IPS-18a (cell line): Measurements from ENCODE around the gene HDAC10.

Source experiments
- H3K27ac ChIP-seq: one replicate; pipeline ENCODE4 v1.5.1; 2013; ENCODE audit warnings: low read length
- H3K27me3 ChIP-seq: one replicate; pipeline ENCODE4 v1.6.1; 2013; ENCODE audit warnings: mild to moderate bottlenecking, low read length; ENCODE audit not compliant: control insufficient read depth, insufficient read depth
- H3K36me3 ChIP-seq: one replicate; pipeline ENCODE4 v1.6.1; 2013; ENCODE audit warnings: low read depth, low read length; ENCODE audit not compliant: control insufficient read depth
- H3K4me1 ChIP-seq: one replicate; pipeline ENCODE4 v1.6.1; 2013; ENCODE audit warnings: low read depth, low read length; ENCODE audit not compliant: control insufficient read depth
- H3K4me3 ChIP-seq: one replicate; pipeline ENCODE4 v1.5.1; 2013; ENCODE audit warnings: low read length
- H3K9ac ChIP-seq: one replicate; pipeline ENCODE4 v1.6.1; 2013; ENCODE audit warnings: mild to moderate bottlenecking, low read length, moderate library complexity
- H3K9me3 ChIP-seq: one replicate; pipeline ENCODE4 v1.6.1; 2013; ENCODE audit warnings: low read depth, low read length; ENCODE audit not compliant: control insufficient read depth

The HDAC10 gene

GRCh38 chr22:50250555-50251476 is at the start of gene HDAC10:
HDAC10 (minus strand) TSS chr22:50251265; CDS start chr22:50251032, 233 bp downstream.
- peak within 1 kb of the TSS; percentile 82 for H3K4me3 ChIP-seq
- peaks cover 5% of the 10 kb centered on the region for H3K36me3 ChIP-seq
- H3K9ac ChIP-seq: peak within 1 kb of the TSS; percentile 59
- no peaks in the 10 kb centered on the region for H3K27me3 ChIP-seq
- peaks cover 4% of the 10 kb centered on the region for H3K4me1 ChIP-seq
- no peaks in the 10 kb centered on the region for H3K9me3 ChIP-seq
- no peak within 1 kb of the TSS for H3K27ac ChIP-seq

- peaks cover 6% of the 10 kb centered on the region for H3K4me1 ChIP-seq
- H3K4me3 ChIP-seq: no peak overlapping the region
- H3K9ac ChIP-seq: no peak overlapping the region
- H3K36me3 ChIP-seq: no peaks in the 10 kb centered on the region
- H3K27me3 ChIP-seq: no peaks in the 10 kb centered on the region
- no peaks in the 10 kb centered on the region for H3K9me3 ChIP-seq
- H3K27ac ChIP-seq: no peak overlapping the region
Observed at GRCh38 chr22:50300620-50301257, 49.7 kb upstream of the HDAC10 start.

- no peak overlapping the region for H3K27ac ChIP-seq
- no peak overlapping the region for H3K9ac ChIP-seq
- H3K4me1 ChIP-seq: peaks cover 6% of the 10 kb centered on the region
- no peaks in the 10 kb centered on the region for H3K36me3 ChIP-seq
- H3K27me3 ChIP-seq: no peaks in the 10 kb centered on the region
- H3K9me3 ChIP-seq: no peaks in the 10 kb centered on the region
- H3K4me3 ChIP-seq: peak overlapping the region; percentile 37
Observed at GRCh38 chr22:50299785-50300619, 48.9 kb upstream of the HDAC10 start.

- H3K36me3 ChIP-seq: no peaks in the 10 kb centered on the region
- H3K4me1 ChIP-seq: peaks cover 6% of the 10 kb centered on the region
- no peaks in the 10 kb centered on the region for H3K9me3 ChIP-seq
- H3K4me3 ChIP-seq: peak overlapping the region; percentile 37
- no peak overlapping the region for H3K9ac ChIP-seq
- H3K27me3 ChIP-seq: no peaks in the 10 kb centered on the region
- no peak overlapping the region for H3K27ac ChIP-seq
Observed at GRCh38 chr22:50298937-50299784, 48.1 kb upstream of the HDAC10 start.

- Histone ChIP-seq H3K4me3 (no peak overlapping the region), H3K9me3 (no peaks in the 10 kb centered on the region), H3K9ac (no peak overlapping the region), H3K27me3 (no peaks in the 10 kb centered on the region), H3K4me1 (peaks cover 10% of the 10 kb centered on the region), H3K27ac (no peak overlapping the region), H3K36me3 (no peaks in the 10 kb centered on the region)
Observed at GRCh38 chr22:50298266-50298637, 47.2 kb upstream of the HDAC10 start.

GRCh38 chr22:50297510-50298265 is 46.6 kb upstream of the HDAC10 start:
- no peaks in the 10 kb centered on the region for H3K27me3 ChIP-seq
- no peak overlapping the region for H3K4me3 ChIP-seq
- H3K9me3 ChIP-seq: no peaks in the 10 kb centered on the region
- H3K36me3 ChIP-seq: no peaks in the 10 kb centered on the region
- peaks cover 15% of the 10 kb centered on the region for H3K4me1 ChIP-seq
- H3K27ac ChIP-seq: no peak overlapping the region
- no peak overlapping the region for H3K9ac ChIP-seq

- Histone ChIP-seq H3K36me3 (no peaks in the 10 kb centered on the region), H3K4me3 (no peak overlapping the region), H3K9me3 (no peaks in the 10 kb centered on the region), H3K4me1 (peaks cover 18% of the 10 kb centered on the region), H3K9ac (no peak overlapping the region), H3K27me3 (no peaks in the 10 kb centered on the region), H3K27ac (no peak overlapping the region)
Observed at GRCh38 chr22:50296658-50297490, 45.8 kb upstream of the HDAC10 start.

- Histone ChIP-seq H3K4me3 (no peak overlapping the region), H3K9me3 (no peaks in the 10 kb centered on the region), H3K36me3 (no peaks in the 10 kb centered on the region), H3K4me1 (peaks cover 18% of the 10 kb centered on the region), H3K27me3 (no peaks in the 10 kb centered on the region), H3K27ac (no peak overlapping the region), H3K9ac (no peak overlapping the region)
Observed at GRCh38 chr22:50294319-50294656, 43.2 kb upstream of the HDAC10 start.

- Histone ChIP-seq H3K9me3 (no peaks in the 10 kb centered on the region), H3K9ac (peak overlapping the region; percentile 39), H3K36me3 (no peaks in the 10 kb centered on the region), H3K4me3 (peak overlapping the region; percentile 45), H3K4me1 (peaks cover 18% of the 10 kb centered on the region), H3K27me3 (no peaks in the 10 kb centered on the region), H3K27ac (no peak overlapping the region)
Observed at GRCh38 chr22:50293441-50294318, 42.6 kb upstream of the HDAC10 start.
